Hepatocyte (in vitro differentiated cells): ENCODE measurements around the gene L3HYPDH. TPM values are rescaled to one million over a fixed set of nuclear protein-coding genes. Genes with fewer than 3 reads are reported as not detected.

Experiments used
- DNase-seq: peaks from one replicate; pipeline ENCODE4 v3.0.0-alpha.2; 2016; ENCODE audit warnings: low spot score
- H2AFZ ChIP-seq: fragments of 200-600 bp; sonication (generic); 2 replicates; pipeline ENCODE4 v1.6.0; 2016; ENCODE audit warnings: antibody characterized with exemption, mild to moderate bottlenecking
- H3K27ac ChIP-seq: fragments of 200-600 bp; sonication (generic); 2 replicates; pipeline ENCODE4 v1.5.1; 2016; ENCODE audit warnings: mild to moderate bottlenecking
- H3K27me3 ChIP-seq: fragments of 200-600 bp; sonication (generic); 2 replicates; pipeline ENCODE4 v1.6.1; 2016
- H3K36me3 ChIP-seq: fragments of 200-600 bp; sonication (generic); replicated peaks from 2 replicates; pipeline ENCODE4 v1.5.1; 2016; ENCODE audit warnings: low read depth; ENCODE audit not compliant: insufficient read depth
- H3K4me1 ChIP-seq: fragments of 200-600 bp; sonication (generic); 2 replicates; pipeline ENCODE4 v1.5.1; 2016; ENCODE audit warnings: mild to moderate bottlenecking, moderate library complexity; ENCODE audit not compliant: insufficient read depth
- H3K4me2 ChIP-seq: fragments of 200-600 bp; sonication (generic); 2 replicates; pipeline ENCODE4 v1.6.0; 2016
- H3K4me3 ChIP-seq: fragments of 200-600 bp; sonication (generic); 2 replicates; pipeline ENCODE4 v1.5.1; 2016; ENCODE audit warnings: mild to moderate bottlenecking
- H3K79me2 ChIP-seq: fragments of 200-600 bp; sonication (generic); 2 replicates; pipeline ENCODE4 v1.6.0; 2017; ENCODE audit warnings: mild to moderate bottlenecking
- H3K9me2 ChIP-seq: fragments of 200-600 bp; sonication (generic); replicated peaks from 2 replicates; pipeline ENCODE4 v1.6.0; 2017; ENCODE audit warnings: mild to moderate bottlenecking; ENCODE audit not compliant: insufficient read depth
- H3K9me3 ChIP-seq: fragments of 200-600 bp; sonication (generic); 2 replicates; pipeline ENCODE4 v1.5.1; 2016; ENCODE audit warnings: low read depth, mild to moderate bottlenecking
- H4K20me1 ChIP-seq: fragments of 200-600 bp; sonication (generic); 2 replicates; pipeline ENCODE4 v1.6.0; 2016; ENCODE audit warnings: mild to moderate bottlenecking; ENCODE audit not compliant: insufficient read depth, poor library complexity, severe bottlenecking
- CTCF ChIP-seq: fragments of 200-600 bp; sonication (generic); IDR thresholded peaks from 2 replicates; pipeline ENCODE4 v1.5.1; 2016; ENCODE audit warnings: antibody characterized with exemption, mild to moderate bottlenecking; ENCODE audit not compliant: poor library complexity
- EZH2 ChIP-seq: fragments of 200-600 bp; sonication (generic); IDR thresholded peaks from 2 replicates; pipeline ENCODE4 v1.6.1; 2016; ENCODE audit warnings: antibody characterized with exemption, mild to moderate bottlenecking, borderline replicate concordance
- EZH2phosphoT487 ChIP-seq: fragments of 200-600 bp; sonication (generic); IDR thresholded peaks from one replicate; pipeline ENCODE4 v1.6.1; 2018; ENCODE audit warnings: antibody characterized with exemption, mild to moderate bottlenecking, low read depth, moderate library complexity; ENCODE audit not compliant: unreplicated experiment, severe bottlenecking
- WGBS: methylation state at CpG from one replicate; pipeline ENCODE4 v1.1.6; 2016; ENCODE audit warnings: low lambda C conversion rate; ENCODE audit errors: missing lambda C conversion rate; 5-methylcytosine and 5-hydroxymethylcytosine counted together
- polyA plus RNA-seq: library from polyadenylated mRNA; unstranded; fragments of >200 nt; fragmentation: Nextera tagmentation; extraction: Ambion mirVana; gene quantifications from 2 replicates; pipeline ENCODE4 v1.2.1, GENCODE V29; 2016
- total RNA-seq: library from RNA; depleted of rRNA; stranded (reverse); fragments of >200 nt; gene quantifications from 2 replicates; pipeline ENCODE4 v1.2.3, GENCODE V29; 2014

L3HYPDH gene
- total and polyA plus RNA-seq, 2 experiments from 2014 or later = 20.3 to 36.2 TPM

GRCh38 chr14:59510966-59511365 lies 26.8 kb upstream of the L3HYPDH start:
- peaks cover 3% of the 10 kb centered on the region for H3K4me1 ChIP-seq
- peak overlapping the region; percentile 22 for H3K27ac ChIP-seq
- no peaks in the 10 kb centered on the region for H3K9me2 ChIP-seq
- no peaks in the 10 kb centered on the region for H3K9me3 ChIP-seq
- WGBS = 30% methylated on average over 3 of the region's 3 CpGs
- H4K20me1 ChIP-seq = no peaks in the 10 kb centered on the region
- H3K36me3 ChIP-seq = no peaks in the 10 kb centered on the region
- H3K79me2 ChIP-seq = no peaks in the 10 kb centered on the region
- H3K27me3 ChIP-seq = no peaks in the 10 kb centered on the region
- no peak overlapping the region for H2AFZ ChIP-seq
- TF ChIP-seq EZH2phosphoT487 = no peak
- no peak for TF ChIP-seq CTCF
- no peak for TF ChIP-seq EZH2
- peak; percentile 25 for DNase-seq
- H3K4me3 ChIP-seq = no peak overlapping the region
- peak overlapping the region; percentile 47 for H3K4me2 ChIP-seq

GRCh38 chr14:59510001-59510400 lies 25.8 kb upstream of the L3HYPDH start:
- Histone ChIP-seq H3K4me2 (no peak overlapping the region), H3K4me1 (peaks cover 3% of the 10 kb centered on the region), H3K36me3 (no peaks in the 10 kb centered on the region), H3K79me2 (no peaks in the 10 kb centered on the region), H3K27ac (no peak overlapping the region), H2AFZ (no peak overlapping the region), H3K9me3 (no peaks in the 10 kb centered on the region), H4K20me1 (no peaks in the 10 kb centered on the region), H3K9me2 (no peaks in the 10 kb centered on the region), H3K27me3 (no peaks in the 10 kb centered on the region), H3K4me3 (no peak overlapping the region)
- DNase-seq = no peak
- TF ChIP-seq EZH2 = no peak
- no peak for TF ChIP-seq EZH2phosphoT487
- no peak for TF ChIP-seq CTCF
- 89% methylated on average over 2 of the region's 2 CpGs for WGBS

- Histone ChIP-seq H3K4me3 (no peak overlapping the region), H3K27me3 (no peaks in the 10 kb centered on the region), H4K20me1 (no peaks in the 10 kb centered on the region), H3K36me3 (no peaks in the 10 kb centered on the region), H2AFZ (no peak overlapping the region), H3K9me3 (no peaks in the 10 kb centered on the region), H3K9me2 (no peaks in the 10 kb centered on the region), H3K4me2 (no peak overlapping the region), H3K27ac (no peak overlapping the region), H3K79me2 (no peaks in the 10 kb centered on the region), H3K4me1 (peaks cover 3% of the 10 kb centered on the region)
- TF ChIP-seq EZH2 (no peak), CTCF (no peak), EZH2phosphoT487 (no peak)
- WGBS = 84% methylated on average over 3 of the region's 3 CpGs
- DNase-seq = no peak
These were observed 24.9 kb upstream of the L3HYPDH start for GRCh38 chr14:59509101-59509500.

- H4K20me1 ChIP-seq = no peaks in the 10 kb centered on the region
- no peak for DNase-seq
- H3K27me3 ChIP-seq = no peaks in the 10 kb centered on the region
- no peaks in the 10 kb centered on the region for H3K36me3 ChIP-seq
- no peak for TF ChIP-seq EZH2phosphoT487
- no peak for TF ChIP-seq CTCF
- TF ChIP-seq EZH2 = no peak
- H3K9me2 ChIP-seq = no peaks in the 10 kb centered on the region
- H3K4me3 ChIP-seq = no peak overlapping the region
- no peak overlapping the region for H3K4me2 ChIP-seq
- peaks cover 3% of the 10 kb centered on the region for H3K4me1 ChIP-seq
- H3K27ac ChIP-seq = no peak overlapping the region
- 58% methylated on average over 3 of the region's 3 CpGs for WGBS
- no peaks in the 10 kb centered on the region for H3K9me3 ChIP-seq
- no peak overlapping the region for H2AFZ ChIP-seq
- H3K79me2 ChIP-seq = no peaks in the 10 kb centered on the region
These were observed 23.5 kb upstream of the L3HYPDH start for GRCh38 chr14:59507752-59508103.
